ENCODE results near the gene FAM237A.

- no peak for TF ChIP-seq REST (IDR thresholded peaks at IDR 0.05; ENCODE audit: low read depth)
- no peak for TF ChIP-seq RAD21 (IDR thresholded peaks at IDR 0.05; ENCODE audit: low read depth)
- TF ChIP-seq YY1 (IDR thresholded peaks at IDR 0.05; ENCODE audit: low read depth): no peak
Measured at GRCh38 chr2:206615417-206616089, 26.7 kb upstream of the FAM237A start.

Measured in Ishikawa (cell line).